HEK293 (cell line): ENCODE data around the gene RCAN2.

ENCODE experiments used
- CTCF ChIA-PET: fragments of 350-600 bp; formaldehyde crosslinking; extraction: SDS; loops from one replicate; lab custom pipeline; 2021; ENCODE audit warnings: antibody characterized with exemption; lab: Yijun Ruan, JAX
- POLR2A ChIA-PET: fragments of 300-600 bp; formaldehyde crosslinking; extraction: SDS; loops from one replicate; lab custom pipeline; 2020; ENCODE audit warnings: antibody characterized with exemption, inconsistent platforms; lab: Yijun Ruan, JAX
- H3K27ac ChIP-seq: fragments of 200-500 bp; sonication (Bioruptor generic); 2 replicates; pipeline ENCODE4 v1.5.1; 2014; ENCODE audit warnings: low read depth, low read length, control low read depth, inconsistent platforms; ENCODE audit errors: extremely low read depth
- H3K36me3 ChIP-seq, 2 experiments: fragments of 200-500 bp in 1 of 2; sonication (Bioruptor generic) in 1 of 2; 1 replicate in 1 of 2; 2 replicates in 1 of 2; pipeline ENCODE4 v1.5.1; 2014 to 2017; ENCODE audit warnings: inconsistent platforms in 2 of 2, low read length in 2 of 2; ENCODE audit not compliant: control insufficient read depth in 2 of 2, insufficient read depth in 1 of 2
- H3K4me1 ChIP-seq: fragments of 200-500 bp; sonication (Bioruptor generic); 2 replicates; pipeline ENCODE4 v1.5.1; 2014; ENCODE audit warnings: mild to moderate bottlenecking, low read length, inconsistent platforms; ENCODE audit not compliant: control insufficient read depth, insufficient read depth
- H3K4me3 ChIP-seq: 2 replicates; pipeline ENCODE4 v1.5.1; 2011; ENCODE audit warnings: low read depth, mild to moderate bottlenecking, control low read depth, low read length, moderate library complexity
- H3K9me3 ChIP-seq: fragments of 200-500 bp; sonication (Bioruptor generic); 2 replicates; pipeline ENCODE4 v1.5.1; 2014; ENCODE audit warnings: low read depth, low read length, inconsistent platforms; ENCODE audit not compliant: control insufficient read depth, insufficient read depth
- KLF8 ChIP-seq: fragments of 450-650 bp; formaldehyde crosslinking; IDR thresholded peaks from 2 replicates; pipeline ENCODE4 v1.5.1; 2016; ENCODE audit warnings: missing biosample characterization, missing genetic modification characterization
- OVOL3 ChIP-seq: fragments of 450-650 bp; formaldehyde crosslinking; IDR thresholded peaks from 2 replicates; pipeline ENCODE4 v1.5.1; 2016; ENCODE audit warnings: missing biosample characterization, missing genetic modification characterization
- PRDM2 ChIP-seq: fragments of 450-650 bp; formaldehyde crosslinking; IDR thresholded peaks from 2 replicates; pipeline ENCODE4 v1.5.1; 2016; ENCODE audit warnings: missing biosample characterization, missing genetic modification characterization, borderline replicate concordance
- SCRT2 ChIP-seq: fragments of 450-650 bp; formaldehyde crosslinking; IDR thresholded peaks from 2 replicates; pipeline ENCODE4 v1.5.1; 2016; ENCODE audit warnings: missing biosample characterization, missing genetic modification characterization
- YY1 ChIP-seq: fragments of 450-650 bp; formaldehyde crosslinking; IDR thresholded peaks from 2 replicates; pipeline ENCODE4 v1.5.1; 2018; ENCODE audit warnings: missing biosample characterization, missing genetic modification characterization
- ZBTB17 ChIP-seq: fragments of 450-650 bp; formaldehyde crosslinking; IDR thresholded peaks from 2 replicates; pipeline ENCODE4 v1.5.1; 2016; ENCODE audit warnings: missing biosample characterization, missing genetic modification characterization
- ZBTB48 ChIP-seq: fragments of 450-650 bp; formaldehyde crosslinking; IDR thresholded peaks from 2 replicates; pipeline ENCODE4 v1.5.1; 2016; ENCODE audit warnings: missing biosample characterization, missing genetic modification characterization
- ZFHX2 ChIP-seq: fragments of 450-650 bp; formaldehyde crosslinking; conservative IDR thresholded peaks from 2 replicates; pipeline ENCODE4 v1.5.1; 2016; ENCODE audit warnings: missing biosample characterization, missing genetic modification characterization
- ZFP37 ChIP-seq: fragments of 450-650 bp; formaldehyde crosslinking; IDR thresholded peaks from 2 replicates; pipeline ENCODE4 v1.5.1; 2016; ENCODE audit warnings: missing biosample characterization, missing genetic modification characterization
- ZNF155 ChIP-seq: fragments of 450-650 bp; formaldehyde crosslinking; IDR thresholded peaks from 2 replicates; pipeline ENCODE4 v1.5.1; 2016; ENCODE audit warnings: missing biosample characterization, missing genetic modification characterization
- ZNF174 ChIP-seq: fragments of 450-650 bp; formaldehyde crosslinking; IDR thresholded peaks from 2 replicates; pipeline ENCODE4 v1.5.0; 2017; ENCODE audit warnings: missing biosample characterization, mild to moderate bottlenecking, missing genetic modification characterization
- ZNF354C ChIP-seq: fragments of 450-650 bp; formaldehyde crosslinking; IDR thresholded peaks from 2 replicates; pipeline ENCODE4 v1.5.1; 2016; ENCODE audit warnings: missing biosample characterization, missing genetic modification characterization, low read depth, borderline replicate concordance
- ZNF501 ChIP-seq: fragments of 450-650 bp; formaldehyde crosslinking; IDR thresholded peaks from 2 replicates; pipeline ENCODE4 v1.5.1; 2016; ENCODE audit warnings: missing biosample characterization, missing genetic modification characterization
- ZNF529 ChIP-seq: fragments of 450-650 bp; formaldehyde crosslinking; IDR thresholded peaks from 2 replicates; pipeline ENCODE4 v1.5.1; 2017; ENCODE audit warnings: missing genetic modification characterization, missing biosample characterization; ENCODE audit not compliant: insufficient replicate concordance
- ZNF561 ChIP-seq: fragments of 450-650 bp; IDR thresholded peaks from 2 replicates; pipeline ENCODE4 v1.5.1; 2018; ENCODE audit warnings: missing biosample characterization, missing genetic modification characterization, borderline replicate concordance
- ZNF571 ChIP-seq: fragments of 450-650 bp; formaldehyde crosslinking; IDR thresholded peaks from 2 replicates; pipeline ENCODE4 v1.5.0; 2017; ENCODE audit warnings: missing biosample characterization, missing genetic modification characterization
- ZNF645 ChIP-seq: fragments of 450-650 bp; formaldehyde crosslinking; IDR thresholded peaks from 2 replicates; pipeline ENCODE4; 2016; ENCODE audit warnings: missing biosample characterization, missing genetic modification characterization
- ZNF785 ChIP-seq: fragments of 450-650 bp; formaldehyde crosslinking; IDR thresholded peaks from 2 replicates; pipeline ENCODE4 v1.5.1; 2016; ENCODE audit warnings: missing biosample characterization, missing genetic modification characterization
- TF ChIP-seq, protein P1 (sequence below): fragments of 450-650 bp; formaldehyde crosslinking; IDR thresholded peaks from 2 replicates; pipeline ENCODE4 v1.5.1; 2016; ENCODE audit warnings: missing biosample characterization, missing genetic modification characterization

The RCAN2 gene

GRCh38 chr6:46288835-46289234, 202.4 kb downstream of the RCAN2 start (continued):
- TF ChIP-seq, protein P1, sequence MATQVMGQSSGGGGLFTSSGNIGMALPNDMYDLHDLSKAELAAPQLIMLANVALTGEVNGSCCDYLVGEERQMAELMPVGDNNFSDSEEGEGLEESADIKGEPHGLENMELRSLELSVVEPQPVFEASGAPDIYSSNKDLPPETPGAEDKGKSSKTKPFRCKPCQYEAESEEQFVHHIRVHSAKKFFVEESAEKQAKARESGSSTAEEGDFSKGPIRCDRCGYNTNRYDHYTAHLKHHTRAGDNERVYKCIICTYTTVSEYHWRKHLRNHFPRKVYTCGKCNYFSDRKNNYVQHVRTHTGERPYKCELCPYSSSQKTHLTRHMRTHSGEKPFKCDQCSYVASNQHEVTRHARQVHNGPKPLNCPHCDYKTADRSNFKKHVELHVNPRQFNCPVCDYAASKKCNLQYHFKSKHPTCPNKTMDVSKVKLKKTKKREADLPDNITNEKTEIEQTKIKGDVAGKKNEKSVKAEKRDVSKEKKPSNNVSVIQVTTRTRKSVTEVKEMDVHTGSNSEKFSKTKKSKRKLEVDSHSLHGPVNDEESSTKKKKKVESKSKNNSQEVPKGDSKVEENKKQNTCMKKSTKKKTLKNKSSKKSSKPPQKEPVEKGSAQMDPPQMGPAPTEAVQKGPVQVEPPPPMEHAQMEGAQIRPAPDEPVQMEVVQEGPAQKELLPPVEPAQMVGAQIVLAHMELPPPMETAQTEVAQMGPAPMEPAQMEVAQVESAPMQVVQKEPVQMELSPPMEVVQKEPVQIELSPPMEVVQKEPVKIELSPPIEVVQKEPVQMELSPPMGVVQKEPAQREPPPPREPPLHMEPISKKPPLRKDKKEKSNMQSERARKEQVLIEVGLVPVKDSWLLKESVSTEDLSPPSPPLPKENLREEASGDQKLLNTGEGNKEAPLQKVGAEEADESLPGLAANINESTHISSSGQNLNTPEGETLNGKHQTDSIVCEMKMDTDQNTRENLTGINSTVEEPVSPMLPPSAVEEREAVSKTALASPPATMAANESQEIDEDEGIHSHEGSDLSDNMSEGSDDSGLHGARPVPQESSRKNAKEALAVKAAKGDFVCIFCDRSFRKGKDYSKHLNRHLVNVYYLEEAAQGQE (tag by site-specific recombination), result no peak
- TF ChIP-seq ZNF645 (no peak), ZBTB48 (tag by site-specific recombination) (no peak), ZFHX2 (no peak), ZNF501 (no peak), ZNF785 (tag by site-specific recombination) (no peak), ZNF529 (tag by site-specific recombination) (no peak), ZNF155 (tag by site-specific recombination) (no peak), ZFP37 (tag by site-specific recombination) (no peak), ZNF561 (tag by site-specific recombination) (no peak)

DNA sequence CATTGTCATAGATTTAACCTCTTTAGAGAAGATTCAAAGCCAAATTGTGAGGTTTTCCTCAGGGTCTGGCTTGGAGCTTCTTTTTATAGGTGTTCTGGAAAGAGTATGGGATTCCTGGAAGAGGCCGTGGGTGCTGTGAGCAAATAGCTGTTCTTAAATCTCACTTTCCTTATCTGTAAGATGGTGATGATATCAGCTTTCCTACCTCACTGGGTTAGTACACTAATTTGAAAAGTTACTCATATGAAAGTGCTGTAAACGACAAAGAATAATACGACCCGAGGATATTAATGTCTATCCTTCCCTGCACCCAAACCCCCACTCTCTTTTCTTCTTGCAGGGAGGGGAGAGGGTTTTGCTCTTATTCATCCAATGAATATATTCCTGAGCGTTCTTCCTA, 203.6 kb downstream of the RCAN2 start:
- ChIA-PET POLR2A (no interaction called here), CTCF (interaction anchor here (0.6 kb wide), 1 partner anchor 561 kb away, joined by 3 read pairs; no protein-coding TSS in a partner anchor)
- Histone ChIP-seq H3K9me3 (no peaks in the 10 kb centered on the region), H3K36me3 (no peaks in the 10 kb centered on the region), H3K4me1 (0 out of 2 replicates have a peak, but pooled peaks cover 6% of the 10 kb centered on the region), H3K27ac (no peak overlapping the region), H3K4me3 (no peak overlapping the region)
- TF ChIP-seq SCRT2 (tag by site-specific recombination) (no peak), YY1 (no peak), ZNF174 (no peak), PRDM2 (tag by site-specific recombination) (no peak), ZNF571 (tag by site-specific recombination) (no peak), KLF8 (tag by site-specific recombination) (no peak), OVOL3 (tag by site-specific recombination) (no peak), ZBTB17 (tag by site-specific recombination) (no peak), ZNF354C (no peak)
